ENCODE measurements around the gene SDHA.

GRCh38 chr5:186091-187041 is 31.8 kb upstream of the SDHA start:
- TF ChIP-seq, protein P1, sequence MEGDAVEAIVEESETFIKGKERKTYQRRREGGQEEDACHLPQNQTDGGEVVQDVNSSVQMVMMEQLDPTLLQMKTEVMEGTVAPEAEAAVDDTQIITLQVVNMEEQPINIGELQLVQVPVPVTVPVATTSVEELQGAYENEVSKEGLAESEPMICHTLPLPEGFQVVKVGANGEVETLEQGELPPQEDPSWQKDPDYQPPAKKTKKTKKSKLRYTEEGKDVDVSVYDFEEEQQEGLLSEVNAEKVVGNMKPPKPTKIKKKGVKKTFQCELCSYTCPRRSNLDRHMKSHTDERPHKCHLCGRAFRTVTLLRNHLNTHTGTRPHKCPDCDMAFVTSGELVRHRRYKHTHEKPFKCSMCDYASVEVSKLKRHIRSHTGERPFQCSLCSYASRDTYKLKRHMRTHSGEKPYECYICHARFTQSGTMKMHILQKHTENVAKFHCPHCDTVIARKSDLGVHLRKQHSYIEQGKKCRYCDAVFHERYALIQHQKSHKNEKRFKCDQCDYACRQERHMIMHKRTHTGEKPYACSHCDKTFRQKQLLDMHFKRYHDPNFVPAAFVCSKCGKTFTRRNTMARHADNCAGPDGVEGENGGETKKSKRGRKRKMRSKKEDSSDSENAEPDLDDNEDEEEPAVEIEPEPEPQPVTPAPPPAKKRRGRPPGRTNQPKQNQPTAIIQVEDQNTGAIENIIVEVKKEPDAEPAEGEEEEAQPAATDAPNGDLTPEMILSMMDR (IDR thresholded peaks at IDR 0.05): no peak
- TF ChIP-seq TCF7L2 (IDR thresholded peaks at IDR 0.05; ENCODE audit: low read depth, low read length) (no peak), SIN3A (IDR thresholded peaks at IDR 0.05; ENCODE audit: borderline replicate concordance, insufficient read depth, low read depth, low read length) (no peak)

Data from Panc1 (cell line).